Central memory CD4-positive, alpha-beta T cell (primary cell): ENCODE data around the gene BDH1.
A peak's percentile ranks its signal among the peaks of the same experiment; 100 is the strongest.
"Not testable (repeated sequence)": the region's sequence is repeated elsewhere in the genome, so short reads cannot be mapped to it uniquely, and the experiment has no call there.

ENCODE experiments used
- DNase-seq: peaks from one replicate; pipeline ENCODE4 v3.0.0; 2022

Gene BDH1

DNA sequence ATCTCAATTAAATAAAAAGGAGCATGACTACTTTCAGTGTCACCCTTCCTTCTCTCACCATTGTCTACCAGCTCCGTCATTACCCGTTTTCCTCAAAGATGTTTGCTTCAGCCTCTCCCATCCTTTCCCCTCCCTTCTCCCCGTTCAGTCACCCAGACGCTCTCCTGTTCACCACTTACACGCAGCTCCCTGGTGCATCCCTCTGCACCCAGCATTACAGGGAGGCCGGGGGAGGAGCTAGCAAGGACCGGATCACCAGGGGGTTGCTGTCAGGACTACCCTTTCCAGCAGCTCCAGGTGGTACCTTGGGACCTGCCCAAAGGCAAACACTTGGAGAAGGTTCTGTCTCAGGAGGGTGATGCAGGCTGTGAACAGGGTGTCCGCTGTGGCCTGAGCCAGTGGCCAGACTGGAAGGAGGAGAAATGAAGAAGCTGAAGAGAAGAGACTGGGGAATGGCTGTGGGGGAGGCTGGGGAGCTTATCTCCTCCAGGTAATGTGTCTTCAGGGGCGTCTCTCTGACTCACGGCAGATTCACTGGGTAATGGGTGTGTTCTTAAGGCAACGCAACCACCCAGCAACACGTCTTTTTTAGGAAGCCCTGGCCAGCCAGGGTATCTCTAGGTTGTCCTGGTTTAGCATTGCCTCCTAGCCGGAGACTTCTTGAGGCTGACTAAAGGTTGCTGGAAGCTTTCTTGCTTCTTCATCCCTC, 21.8 kb upstream of the BDH1 start:
- no peak for DNase-seq

DNA sequence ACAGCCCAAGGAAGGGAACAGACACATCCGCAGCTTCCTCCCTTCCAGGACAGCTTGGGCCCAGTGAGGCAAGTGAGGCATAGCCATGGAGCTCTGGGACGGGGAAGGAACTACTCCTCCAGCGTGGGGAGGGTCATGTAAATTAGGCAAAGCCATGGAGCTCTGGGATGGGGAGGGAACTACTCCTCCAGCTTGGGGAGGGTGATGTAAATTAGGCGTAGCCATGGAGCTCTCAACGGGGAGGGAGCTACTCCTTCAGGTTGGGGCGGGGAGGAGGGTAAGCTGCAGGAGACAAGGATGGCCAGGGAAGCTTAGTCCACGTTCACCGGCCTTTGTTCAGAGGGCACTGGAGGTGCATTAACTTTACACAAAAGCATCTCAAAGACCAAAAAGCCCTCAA, 21.1 kb upstream of the BDH1 start:
- no peak for DNase-seq

DNA sequence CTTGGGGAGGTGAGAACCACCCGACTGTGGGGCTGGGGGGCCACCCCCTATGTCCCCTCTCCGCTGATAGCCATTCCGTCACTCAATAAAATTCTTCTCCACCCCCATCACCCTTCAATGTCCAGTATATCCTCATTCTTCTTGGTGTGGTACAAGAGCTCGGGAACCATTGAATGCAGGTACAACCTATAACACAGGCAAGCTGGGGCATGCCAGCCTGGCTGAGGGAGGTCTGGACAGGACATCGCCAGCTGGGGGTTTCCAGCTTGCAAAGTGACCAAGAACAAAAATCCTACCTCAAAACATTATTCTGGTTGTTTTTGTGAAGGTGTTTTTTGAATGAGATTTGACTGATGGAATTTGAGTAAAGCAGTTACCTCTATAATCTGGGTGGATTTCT, 19.6 kb upstream of the BDH1 start:
- no peak for DNase-seq

DNA sequence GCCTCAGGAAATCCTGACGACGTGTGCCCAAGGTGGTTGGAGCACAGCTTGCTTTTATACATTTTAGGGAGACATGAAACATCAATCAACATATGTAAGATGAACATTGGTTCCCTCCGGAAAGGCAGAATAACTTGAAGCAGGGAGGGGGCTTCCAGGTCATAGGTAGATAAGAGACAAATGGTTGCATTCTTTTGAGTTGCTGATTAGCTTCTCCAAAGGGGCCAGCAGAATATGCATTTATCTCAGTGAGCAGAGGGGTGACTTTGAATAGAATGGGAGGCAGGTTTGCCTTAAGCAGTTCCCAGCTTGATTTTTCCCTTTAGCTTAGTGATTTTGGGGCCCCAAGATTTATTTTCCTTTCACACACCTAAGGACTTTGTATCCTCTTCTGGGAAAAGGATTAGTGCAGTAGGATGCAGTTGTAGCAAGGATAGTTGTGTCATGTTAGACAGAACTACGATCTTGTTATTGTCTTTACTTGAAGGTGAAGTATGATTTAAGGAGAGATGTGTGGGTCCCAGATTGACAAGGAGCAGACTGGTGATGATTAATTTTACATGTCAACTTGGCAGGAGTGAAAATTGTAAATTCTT, 18.7 kb upstream of the BDH1 start:
- not testable (repeated sequence) for DNase-seq

DNA sequence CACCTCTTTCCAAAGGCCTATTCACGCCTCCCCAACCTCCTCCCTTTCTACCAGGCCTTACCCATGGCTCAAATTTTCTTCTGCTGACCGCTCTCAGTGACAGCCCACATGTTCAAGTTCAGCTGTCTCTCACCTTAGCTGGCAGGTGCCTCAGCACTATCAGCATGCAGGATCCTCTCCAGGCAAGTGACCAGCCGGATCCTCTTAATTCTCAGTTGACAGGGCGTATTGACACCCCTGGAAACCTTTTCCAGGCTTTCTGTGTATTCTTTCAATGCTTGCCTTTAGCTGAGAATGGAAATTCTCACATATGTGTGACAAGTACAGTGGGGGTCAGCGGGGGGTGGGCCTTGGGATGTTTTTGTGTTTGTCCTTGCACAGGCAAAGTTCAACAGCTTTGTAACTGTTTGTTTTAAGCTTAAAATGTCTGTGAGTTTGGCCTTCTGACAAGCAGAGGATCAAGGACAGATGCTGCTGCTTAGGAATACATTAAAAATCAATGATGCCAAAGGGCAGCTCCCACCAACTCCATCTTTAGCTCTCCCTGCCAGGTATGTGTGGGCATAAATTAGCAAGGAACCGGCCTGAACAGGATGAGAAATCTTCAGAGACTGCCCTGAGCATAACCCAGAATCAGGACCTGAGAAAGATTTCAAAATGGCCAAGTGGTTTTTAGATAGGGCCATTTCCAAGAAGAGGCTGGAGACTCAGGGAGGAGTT, 17.4 kb upstream of the BDH1 start:
- DNase-seq, result no peak

DNA sequence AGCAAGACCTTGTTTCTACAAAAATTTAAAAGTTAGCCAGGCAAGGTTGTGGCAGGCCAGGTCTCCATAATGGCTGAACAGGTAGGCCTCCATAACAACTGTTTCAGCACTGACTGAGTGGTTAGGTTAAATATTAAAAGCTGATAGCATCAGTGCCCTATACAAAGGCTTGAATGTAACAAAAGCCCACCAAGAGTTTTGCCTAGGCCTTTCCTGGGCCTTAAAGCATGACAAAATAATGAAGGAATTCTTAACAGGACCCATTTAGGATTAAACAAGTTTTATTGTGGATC, 16.1 kb upstream of the BDH1 start:
- not testable (repeated sequence) for DNase-seq

DNA sequence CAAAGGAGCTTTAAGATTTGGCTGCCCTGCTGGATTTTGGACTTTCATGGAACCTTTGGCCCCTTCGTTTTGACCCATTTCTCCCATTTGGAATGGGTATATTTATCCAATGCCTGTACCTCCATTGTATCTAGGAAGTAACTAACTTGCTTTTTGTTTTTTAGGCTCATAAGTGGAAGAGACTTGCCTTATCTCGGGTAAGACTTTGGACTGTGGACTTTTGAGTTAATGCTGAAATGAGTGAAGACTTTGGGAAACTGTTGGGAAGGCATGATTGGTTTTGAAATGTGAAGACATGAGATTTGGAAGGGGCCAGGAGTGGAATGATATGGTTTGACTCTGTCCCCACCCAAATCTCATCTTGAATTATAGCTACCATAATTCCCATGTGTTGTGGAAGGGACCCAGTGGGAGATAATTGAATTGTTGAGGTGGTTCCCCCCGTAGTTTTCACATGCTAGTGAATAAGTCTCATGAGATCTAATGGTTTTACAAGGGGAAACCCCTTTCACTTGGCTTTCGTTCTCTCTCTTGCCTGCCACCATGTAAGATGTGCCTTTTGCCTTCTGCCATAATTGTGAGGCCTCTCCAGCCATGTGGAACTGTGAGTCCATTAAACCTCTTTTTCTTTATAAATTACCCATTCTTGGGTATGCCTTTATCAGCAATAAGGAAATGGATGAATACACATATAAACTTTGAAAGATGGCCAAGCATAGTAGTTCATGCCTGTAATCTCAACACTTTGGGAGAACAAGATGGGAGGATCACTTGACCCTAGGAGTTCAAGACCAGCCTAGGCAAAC, 15.5 kb upstream of the BDH1 start:
- DNase-seq, result not testable (repeated sequence)

DNA sequence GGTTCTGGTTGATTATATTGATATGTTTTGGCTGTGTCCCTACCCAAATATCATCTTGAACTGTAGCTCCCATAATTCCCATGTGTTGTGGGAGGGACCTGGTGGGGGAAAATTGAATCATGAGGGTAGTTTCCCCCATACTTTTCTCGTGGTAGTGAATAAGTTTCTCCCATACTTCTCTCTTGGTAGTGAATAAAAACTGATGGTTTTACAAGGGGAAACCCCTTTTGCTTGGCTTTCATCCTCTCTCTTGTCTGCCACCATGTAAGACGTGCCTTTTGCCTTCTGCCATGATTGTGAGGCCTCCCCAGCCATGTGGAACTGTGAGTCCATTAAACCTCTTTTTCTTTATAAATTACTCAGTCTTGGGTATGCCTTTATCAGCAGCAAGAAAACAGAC, 13.7 kb upstream of the BDH1 start:
- not testable (repeated sequence) for DNase-seq

DNA sequence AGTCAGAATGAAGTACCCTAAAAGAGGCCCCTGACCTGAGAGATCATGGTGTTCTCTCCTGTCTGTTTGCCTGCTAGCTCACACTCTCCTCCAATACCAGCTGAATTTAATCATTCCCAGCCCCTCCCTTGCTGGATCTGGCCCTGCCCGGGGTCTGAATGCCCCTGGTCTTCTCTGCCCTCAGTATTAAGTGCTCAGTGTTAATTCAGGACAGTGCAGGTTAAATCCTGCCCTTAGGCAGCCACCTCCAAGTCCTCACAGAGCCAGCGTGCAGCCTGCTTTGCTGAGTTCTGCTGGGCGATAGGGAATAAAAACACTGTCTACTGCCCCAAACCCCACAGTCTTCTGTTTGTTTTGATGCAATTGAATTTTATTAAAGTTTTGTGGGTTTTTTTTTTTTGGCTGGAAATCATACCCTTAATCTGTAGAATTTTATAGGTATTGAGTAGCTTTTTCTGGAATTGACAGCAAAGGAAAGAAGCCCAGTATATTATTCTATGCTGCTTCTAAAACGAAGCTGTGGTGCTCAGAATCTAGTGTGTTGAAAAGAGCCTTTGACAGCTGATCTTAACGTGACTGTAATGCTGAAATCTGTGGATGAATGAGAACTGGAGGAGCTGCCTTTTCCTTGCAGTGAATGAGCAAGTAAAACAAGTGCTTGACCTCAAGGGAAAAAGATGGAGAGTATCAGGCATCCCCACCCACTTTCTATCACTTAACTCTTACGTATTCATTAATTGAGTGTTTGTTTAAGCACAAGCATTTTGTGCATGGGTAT, 12.3 kb upstream of the BDH1 start:
- DNase-seq, result no peak

DNA sequence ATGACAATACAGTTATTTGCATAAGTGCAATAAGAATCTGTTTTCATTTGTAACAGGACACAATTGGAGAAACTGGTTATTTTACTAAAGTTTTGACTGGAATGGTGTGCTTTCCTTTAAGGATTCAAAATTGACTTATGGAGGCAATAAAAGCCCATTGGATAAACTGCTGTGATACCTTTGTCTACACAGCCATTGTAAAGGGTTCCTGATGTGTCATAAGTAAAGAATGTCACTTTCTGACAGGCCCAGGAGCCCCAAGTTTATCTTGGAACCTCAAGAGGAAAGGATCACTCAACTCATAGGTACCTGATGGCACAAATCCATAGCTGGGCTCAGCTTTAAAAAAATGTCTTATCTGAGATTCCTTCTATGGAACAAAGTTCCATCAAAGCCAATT, 10.4 kb upstream of the BDH1 start:
- DNase-seq, result not testable (repeated sequence)

DNA sequence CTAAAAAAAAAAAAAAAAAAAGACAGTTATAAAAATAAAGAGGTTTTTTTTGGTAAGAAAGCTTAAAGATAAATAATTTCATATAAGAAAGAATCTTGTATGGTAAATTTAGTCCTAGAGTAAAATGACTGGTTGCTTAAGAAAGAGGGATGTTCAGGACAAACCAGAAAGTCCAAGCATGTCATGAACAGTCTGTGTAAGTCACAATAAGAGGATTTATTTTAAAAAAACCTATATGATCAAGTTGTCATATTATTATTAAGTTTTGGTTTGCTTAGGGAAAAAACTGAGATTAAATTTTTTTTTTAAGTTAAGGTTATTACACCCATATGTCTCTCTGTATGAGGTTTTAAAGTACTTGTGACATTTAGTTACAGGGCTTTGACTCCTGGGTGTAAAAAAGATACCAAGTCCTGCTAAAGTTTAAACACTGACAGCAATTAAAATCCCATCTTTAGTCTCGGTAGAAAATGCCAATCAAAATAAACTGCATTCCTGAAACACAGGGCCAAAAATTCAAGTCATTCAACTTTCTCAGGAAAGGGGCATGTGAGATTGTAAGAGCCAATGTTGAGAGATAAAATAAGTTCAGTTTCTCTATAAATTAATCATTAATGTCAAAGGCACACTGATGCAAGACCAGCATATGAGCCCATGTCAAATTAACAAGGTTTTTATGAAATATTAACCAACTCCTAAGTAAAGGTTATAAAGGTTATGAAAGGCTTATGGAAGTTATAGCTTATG, 8.5 kb upstream of the BDH1 start:
- no peak for DNase-seq

DNA sequence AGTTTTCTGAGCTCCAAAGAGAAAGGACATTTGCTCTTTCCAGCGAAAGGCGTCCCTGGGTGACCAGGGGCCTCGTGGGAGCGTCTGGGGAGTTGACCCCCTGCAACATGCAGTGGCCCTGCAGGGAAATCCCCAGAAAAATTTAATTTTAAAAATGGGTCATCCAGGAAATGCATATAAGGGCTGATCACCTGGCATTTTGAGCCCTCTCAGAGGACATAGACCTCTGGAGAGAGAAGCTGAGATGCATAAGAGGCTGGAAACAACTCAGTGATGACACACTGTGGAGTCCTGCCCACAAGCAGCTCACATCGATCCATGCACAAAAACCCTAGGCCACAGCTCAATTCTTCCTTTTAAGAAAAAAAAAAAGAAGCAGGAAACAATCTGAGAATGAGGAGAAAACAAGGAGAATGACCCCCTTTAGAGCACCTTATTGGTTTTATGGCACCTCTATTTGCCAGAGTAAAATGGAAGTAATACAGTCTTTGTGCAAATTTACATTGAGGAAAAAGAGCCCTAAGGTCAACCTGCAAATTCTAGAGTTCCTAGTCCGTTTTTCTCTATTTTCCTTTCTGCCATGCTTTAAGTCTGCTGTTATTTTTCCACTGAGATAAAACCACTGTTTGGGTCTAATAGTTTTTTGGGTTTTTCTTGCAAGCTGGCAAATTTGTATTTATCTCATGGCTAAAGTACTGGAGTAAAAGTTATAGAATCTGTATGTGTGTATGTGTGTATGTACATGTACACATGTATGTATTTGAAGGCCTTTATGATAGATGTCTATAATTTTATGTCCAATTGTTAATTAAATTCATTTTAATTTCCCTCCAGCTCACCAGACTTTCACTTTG, 6.9 kb upstream of the BDH1 start:
- no peak for DNase-seq

DNA sequence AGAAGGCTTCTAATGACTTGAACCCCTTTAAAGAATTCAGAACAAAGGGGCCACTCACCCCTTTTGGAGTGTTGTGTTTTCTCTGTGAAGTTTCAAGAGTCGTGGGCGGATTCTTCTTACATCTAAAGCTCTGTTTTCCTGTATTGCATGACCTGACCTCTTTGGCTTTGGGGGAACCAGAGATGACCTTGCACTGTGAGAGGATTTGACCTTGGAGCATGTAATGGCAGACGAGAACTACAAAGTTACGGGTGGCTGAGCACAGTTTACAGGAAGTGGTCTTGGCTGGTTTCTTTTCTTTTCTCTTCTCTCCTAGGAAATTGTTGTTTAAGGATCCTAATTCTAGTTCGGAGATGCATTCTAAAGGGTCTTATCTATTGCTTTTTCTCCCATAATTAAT, 6.2 kb upstream of the BDH1 start:
- no peak for DNase-seq

DNA sequence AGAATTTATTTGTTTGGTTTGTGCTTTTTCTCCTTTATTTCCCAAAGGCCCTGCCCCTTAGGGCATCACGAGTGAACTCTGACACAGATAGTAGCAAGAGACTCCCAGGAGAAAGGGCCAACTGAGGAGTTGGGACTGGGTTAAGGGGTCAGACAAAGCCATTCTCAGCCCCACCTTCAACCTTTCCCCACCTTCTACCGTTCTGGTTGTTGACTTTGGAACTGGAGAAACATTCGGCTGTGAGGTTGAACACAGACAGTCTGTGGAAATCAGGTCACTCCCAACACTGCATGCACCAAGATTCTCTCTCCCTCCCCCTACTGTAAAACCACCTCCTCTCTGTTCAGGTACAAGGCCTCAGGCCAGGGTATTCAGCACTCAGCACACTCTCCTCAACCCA, 3.9 kb upstream of the BDH1 start:
- DNase-seq, result no peak

DNA sequence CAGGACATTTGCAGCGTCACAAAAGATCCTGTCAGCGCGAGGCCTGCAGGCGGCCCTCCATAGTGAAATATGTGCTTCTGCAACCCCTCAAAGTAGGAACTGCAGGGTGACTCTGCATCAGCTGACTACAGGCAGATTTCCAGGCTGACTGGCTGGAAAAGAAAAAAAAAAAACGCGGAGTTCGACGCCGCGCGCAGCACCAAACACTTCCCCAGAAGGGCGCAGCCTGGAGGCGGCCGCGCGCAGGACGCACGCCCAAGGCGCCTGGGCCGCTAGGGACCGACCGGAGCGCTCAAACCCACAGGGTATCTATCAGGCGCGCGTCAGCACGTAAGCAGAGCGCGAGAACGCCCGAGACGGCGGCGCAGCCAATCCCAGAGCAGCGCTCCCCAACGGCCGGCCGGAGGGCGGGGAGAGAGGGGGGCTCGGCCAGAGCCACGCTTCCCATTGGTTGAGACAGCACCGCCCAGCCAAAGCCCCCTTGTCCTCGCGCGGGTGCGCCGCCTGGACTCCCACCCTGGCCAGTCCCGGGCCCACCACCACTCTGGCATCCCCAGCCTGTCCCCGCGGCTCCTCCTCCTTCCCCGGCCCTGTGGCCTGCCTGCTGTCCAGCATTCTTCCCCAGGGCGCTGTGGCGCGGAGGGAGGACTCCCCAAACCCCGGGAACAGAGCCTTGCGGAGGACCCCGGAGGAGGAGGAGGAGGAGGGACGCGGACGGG, 1.0 kb downstream of the BDH1 start:
- peak; percentile 84 for DNase-seq

DNA sequence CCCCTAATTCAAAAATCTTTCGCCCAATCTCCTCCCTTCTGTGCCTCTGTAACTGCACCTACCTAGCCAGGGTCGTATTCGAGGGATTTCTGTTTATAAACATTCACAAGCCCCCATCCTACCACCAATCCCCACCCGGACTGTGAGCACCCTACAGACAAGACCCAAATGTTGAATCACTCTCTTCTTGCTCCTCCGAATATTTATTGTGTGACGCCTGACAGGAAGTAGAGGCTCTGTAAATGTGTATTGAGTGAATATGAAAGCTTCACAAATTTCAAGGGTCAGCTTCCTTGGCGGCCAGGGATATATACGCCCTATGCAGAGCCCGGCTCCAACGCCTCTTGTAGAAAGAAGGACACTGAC, 1.6 kb downstream of the BDH1 start:
- DNase-seq, result no peak

DNA sequence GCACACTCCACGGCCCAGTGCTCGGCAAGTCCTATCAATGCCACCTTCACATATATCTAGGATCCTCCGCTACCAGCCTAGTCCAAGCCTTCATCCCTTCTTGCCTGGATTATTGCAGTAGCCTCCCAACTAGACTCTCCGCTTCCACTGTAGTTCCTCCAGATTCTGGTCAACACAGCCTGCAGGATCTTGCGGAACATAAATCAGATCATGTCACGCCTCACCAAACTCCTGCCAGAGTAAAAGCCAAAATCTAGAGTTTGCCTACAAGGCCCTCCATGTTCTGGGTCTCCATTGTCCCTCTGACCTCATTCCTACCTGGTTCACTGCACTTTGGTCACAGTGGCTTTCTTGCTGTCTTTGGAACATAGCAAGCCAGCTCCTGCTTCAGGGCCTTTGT, 3.6 kb downstream of the BDH1 start:
- DNase-seq, result no peak

DNA sequence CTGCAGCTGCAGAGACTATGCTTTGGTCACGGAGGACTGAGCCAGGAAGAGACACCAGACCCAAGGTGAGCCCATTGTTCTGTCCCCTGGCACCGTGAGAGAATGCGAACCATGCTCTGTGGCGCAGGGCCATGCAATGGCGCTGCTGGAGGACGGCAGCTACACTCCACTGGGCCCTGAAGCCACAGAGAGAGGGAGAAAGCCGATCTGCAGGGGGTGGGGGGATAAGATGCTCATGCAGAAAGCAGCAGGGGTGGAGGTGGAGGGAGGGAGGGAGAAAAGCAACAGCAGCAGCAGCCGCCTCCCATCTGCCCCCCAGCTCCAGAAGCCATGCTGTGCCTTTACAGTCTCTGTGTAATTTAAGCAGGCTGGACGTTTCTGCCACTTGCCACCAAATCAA, 5.3 kb downstream of the BDH1 start:
- DNase-seq, result no peak

DNA sequence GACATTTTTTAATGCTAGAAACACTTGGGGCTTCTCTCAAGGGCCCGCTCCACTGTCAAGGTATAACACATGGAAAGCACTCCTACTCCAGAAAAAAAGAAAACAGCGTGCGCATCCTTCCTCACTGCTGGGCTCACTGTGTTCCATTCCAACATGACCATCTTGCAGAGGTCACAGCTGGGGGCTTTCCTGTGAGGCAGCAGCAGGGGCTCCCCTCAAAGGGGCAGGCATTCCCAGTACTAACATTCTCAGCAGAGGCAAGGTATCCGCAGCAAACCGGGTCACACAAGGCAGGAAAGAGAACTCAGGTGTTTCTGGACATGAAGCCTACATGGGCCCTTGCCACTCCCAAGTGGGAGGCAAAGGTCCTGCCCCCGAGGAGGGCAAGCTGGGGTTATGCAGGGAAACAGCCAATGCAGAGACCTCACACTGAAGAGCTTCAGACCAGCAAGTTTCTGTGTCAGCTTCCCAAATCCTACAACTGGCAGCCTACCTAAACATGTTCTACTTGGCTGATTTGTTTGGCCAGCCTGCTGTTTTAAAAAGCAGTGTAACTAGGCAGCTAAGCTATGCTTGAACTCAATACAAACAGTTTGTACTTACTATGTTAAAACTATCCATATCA, 6.4 kb downstream of the BDH1 start:
- no peak for DNase-seq
